HepG2 (cell line): ENCODE measurements around the gene CAMK2G.
"Not testable (repeated sequence)": the region's sequence is repeated elsewhere in the genome, so short reads cannot be mapped to it uniquely, and the experiment has no call there.

ENCODE experiments used
- SIN3A ChIP-seq: IDR thresholded peaks from 2 replicates; pipeline ENCODE4 v1.6.1; 2011; ENCODE audit warnings: low read depth, mild to moderate bottlenecking, control low read depth, low read length, borderline replicate concordance
- SRF ChIP-seq: IDR thresholded peaks from 2 replicates; pipeline ENCODE4 v1.6.1; 2011; ENCODE audit warnings: mild to moderate bottlenecking, low read depth, low read length, moderate library complexity
- ZNF230 ChIP-seq: sonication (generic); formaldehyde crosslinking; IDR thresholded peaks from 2 replicates; pipeline ENCODE4 v1.4.0; 2020; ENCODE audit warnings: mild to moderate bottlenecking, missing genetic modification reagents
- ZNF331 ChIP-seq: sonication (generic); formaldehyde crosslinking; IDR thresholded peaks from 2 replicates; pipeline ENCODE4 v1.4.0; 2020; ENCODE audit warnings: missing genetic modification reagents

GRCh38 chr10:73890830-73891229 is 16.5 kb upstream of the CAMK2G start:
- TF ChIP-seq ZNF230 (CRISPR knock-in tag); SRF; SIN3A; ZNF331 (CRISPR knock-in tag): not testable (repeated sequence)
